Stimulated activated CD4-positive, alpha-beta T cell treated with anti-CD3 and anti-CD28 coated beads, Interleukin-1b, Interleukin-23, amount 100 ng/mL, for 1 hour (primary cell): ENCODE results near the gene MAFG.

ENCODE experiments used
- DNase-seq, 2 donors: peaks; one replicate each; pipeline ENCODE4 v3.0.0-alpha.2; 2020; ENCODE audit warnings: low read depth in 2 of 2

The MAFG gene

DNA sequence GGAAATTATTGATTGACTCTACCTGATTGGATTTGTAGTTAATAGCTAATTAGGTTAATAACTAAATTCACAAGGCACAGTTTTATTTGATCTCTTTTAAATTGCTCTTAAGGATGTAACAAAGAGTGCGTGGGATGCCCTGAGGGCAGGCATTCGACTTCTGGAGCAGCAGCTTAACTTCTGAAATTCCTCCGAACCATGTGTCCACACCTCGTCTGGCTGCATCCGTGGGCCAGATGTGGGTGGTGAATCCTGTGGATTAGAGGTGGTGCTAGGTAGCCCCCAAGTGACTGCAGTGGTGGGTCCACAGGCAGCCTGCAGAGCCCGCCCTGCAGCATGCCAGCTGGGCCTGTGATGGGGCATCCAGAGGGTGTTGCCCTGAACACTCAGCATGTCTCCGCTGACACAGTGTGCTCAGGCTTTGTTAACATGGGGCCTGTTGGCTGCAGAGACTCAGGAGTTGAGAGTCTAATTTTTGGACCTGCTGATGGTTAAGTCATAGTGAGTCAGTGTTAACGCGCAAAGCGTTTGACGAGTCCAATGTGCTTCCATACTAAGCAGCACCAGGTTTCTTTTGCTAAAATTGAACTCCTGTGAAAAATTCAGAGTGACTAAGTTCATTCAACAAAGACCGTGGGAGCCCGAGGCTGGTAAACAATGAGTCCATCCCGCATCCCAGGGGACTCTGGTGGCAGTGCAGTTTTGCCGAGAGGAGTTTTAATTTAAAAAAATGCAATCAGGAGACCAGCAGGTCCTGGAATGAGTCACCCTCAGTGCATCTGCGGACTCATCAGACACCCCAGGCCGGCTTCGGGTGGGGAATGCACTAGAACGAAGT, 29.3 kb downstream of the MAFG start:
- DNase-seq: no peak

DNA sequence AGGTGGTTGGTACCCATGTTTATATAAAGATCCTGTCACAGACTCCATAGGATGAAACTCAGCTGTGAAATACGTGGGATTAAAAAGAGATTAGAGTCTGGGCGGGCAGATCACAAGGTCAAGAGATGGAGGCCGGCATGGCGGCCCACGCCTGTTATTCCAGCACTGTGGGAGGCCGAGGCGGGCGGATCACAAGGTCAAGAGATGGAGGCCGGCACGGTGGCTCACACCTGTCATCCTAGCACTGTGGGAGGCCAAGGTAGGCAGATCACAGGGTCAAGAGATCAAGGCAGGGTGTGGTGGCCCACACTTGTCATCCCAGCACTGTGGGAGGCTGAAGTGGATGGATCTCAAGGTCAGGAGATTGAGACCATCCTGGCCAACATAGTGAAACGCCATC, 32.1 kb downstream of the MAFG start:
- no peak for DNase-seq

DNA sequence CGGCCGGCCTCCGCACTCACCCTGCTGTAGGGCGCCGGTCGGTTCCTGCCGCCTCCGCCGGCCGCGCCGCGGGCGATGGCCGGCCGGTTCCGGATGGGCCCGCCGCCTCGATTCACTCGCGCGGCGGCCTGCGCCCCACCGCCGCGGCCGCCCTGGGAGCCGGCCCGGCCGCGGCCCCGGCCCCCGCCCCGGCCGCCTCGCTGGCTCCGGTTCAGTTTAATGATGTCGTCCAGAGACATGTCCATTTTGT, 36.3 kb downstream of the MAFG start:
- DNase-seq: no peak

DNA sequence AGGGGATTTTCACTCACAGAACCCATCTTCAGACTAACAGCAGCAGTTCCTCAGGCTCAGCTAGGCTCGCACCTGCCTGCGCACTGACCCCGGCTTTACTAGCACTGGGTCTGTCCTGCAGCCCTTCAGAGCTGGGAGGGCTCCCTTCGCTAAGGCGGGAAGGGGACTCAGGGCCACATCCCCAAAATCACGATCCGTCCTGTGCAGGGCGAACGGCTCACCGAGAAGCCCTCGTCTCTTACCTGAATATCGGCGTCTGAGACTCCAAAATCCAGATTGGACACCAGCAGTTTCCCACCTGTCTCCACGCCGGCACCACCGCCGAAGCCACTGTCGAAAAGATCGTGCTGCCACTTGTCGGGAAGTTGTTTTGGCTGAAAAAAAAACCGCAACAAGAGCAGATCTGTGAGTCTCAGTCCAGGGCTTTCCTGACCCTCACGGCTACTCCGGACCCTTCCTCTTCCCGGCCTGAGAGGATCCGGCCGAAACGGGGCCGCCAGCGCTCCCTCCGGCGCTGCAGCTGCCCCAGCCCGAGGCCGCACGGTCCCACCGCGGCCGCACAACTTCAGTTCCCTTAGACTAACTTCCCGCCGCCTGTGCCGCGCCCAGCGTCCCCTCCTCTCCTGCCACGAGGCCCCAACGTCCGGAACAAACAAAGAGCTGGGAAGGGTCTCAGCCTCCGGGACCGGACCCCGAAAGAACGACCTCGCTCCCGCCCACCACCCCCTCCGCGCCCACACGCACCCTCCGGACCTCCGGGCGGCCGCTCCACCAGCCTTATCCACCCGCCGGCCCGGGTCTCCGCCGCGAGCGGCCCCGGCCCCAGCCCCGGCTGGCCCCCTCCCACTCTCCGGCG, 36.9 kb downstream of the MAFG start:
- no peak for DNase-seq

DNA sequence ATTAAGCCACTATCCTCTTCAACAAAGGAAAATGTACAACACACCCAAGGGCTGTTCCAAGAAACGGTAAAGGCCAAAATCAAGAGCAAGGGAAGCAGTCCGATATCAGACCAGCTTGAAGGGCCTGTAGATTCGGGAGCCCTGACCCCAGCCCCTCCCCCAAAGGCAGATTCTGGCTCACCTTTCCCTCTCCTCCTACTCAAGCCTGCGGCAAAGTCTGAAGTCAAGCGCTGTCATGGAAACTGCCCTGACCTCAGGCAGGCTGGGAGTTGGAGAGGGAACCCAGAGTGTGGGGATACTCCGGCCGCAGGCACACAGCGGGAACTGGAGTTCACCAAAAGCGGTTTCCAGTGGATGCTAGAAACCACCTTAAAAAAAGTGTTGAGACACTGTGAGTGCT, 37.9 kb downstream of the MAFG start:
- DNase-seq: no peak

DNA sequence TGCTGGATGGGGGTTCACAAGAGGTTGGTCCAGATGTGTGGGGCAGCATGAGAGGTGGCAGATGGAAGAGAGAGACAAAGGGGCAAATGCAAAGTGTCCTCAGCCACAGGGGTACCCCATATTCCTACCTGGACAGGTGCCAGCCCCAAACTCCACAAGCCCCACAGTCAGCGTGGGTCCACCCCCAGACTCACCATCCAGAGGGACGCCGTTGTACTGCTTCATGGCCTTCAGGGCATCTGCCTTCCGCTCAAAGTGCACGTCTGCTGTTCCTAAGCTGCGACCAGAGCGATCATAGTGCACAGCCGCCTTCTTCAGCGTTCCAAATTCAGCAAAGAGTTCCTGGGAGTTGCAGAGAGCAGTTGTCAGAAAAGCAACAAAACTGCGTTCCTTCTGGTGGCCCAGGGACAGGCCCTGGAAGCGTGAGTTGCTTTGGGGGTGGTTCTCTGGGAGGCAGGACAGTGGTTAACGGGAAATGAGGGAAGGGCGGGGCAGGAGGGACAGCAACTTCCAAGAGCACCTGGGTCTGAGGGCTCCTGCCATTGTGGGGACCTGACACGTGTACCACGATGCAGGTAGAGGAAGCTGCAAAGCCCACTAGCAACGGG, 38.4 kb downstream of the MAFG start:
- no peak for DNase-seq

DNA sequence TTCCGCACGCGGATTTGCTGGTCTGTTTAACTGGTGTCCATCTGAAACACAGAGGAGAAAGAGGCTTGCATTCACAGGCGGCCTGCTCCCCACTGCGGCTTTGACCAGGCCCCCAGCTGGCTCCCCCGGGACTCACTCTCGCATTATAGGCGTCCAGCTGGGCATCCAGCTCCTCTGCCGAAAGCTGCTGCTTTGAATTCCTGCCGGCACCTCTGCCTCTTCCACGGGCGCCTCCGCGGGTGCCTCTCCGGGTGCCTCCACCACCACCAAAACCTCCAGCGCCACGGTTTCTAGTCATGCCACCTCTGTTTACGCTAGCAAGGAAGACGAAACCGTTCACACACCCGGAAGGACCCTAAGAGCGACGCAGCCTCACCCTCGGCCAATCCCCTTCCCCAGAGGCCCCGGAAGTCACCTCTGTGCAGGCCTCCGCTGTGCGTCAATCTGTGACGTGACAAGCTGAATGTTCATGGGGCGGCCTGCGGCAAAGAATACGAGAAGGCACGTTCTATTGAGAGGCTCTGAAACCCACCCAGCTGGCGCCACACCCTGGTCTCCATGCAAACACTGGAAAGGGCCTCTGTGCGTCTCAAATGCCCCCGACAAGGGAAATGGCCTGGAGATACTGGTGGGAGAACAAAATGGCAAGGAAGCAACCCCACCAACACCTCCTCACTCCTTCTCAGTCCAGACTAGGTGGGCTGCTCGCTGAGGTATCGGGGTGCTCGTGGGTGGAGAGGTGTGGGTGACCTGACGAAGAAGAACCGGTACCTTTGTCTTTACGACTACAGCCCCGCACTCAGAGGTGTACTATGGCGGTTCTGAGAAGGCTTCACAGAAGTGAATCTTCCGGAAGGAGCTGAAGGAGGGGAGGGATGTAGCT, 39.2 kb downstream of the MAFG start:
- DNase-seq: no peak

DNA sequence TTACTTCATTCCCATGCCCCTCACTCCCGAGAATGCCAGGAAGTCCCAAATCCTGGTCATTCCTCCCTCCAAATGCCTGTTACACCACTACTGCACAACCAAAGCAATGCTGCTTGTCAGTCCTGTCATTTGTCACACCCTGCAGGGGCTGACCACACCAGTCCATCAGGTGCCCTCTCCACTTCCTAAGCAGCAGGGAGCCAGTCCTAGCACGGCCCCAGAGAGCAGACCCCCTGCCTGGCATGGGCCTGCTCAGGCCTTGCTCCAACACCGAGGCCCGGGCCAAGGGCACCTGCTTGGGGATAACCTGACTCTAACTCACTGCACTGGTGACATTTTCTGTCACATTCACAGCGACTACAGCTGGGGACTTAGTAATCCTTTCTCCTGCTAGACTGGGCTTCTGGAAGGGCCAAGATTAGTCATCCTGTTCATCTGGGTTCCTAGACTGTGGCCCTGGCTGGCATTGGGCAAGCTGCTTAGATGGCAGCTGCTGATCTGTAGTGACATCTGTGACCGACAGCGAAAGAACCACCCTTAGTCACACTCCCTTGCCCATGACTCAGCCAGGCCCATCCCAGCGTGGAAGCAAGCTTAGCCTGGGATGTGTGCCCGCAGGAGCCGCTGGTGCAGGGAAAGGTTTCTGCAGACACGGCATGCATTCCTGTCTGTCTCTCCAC, 41.5 kb downstream of the MAFG start:
- no peak for DNase-seq

DNA sequence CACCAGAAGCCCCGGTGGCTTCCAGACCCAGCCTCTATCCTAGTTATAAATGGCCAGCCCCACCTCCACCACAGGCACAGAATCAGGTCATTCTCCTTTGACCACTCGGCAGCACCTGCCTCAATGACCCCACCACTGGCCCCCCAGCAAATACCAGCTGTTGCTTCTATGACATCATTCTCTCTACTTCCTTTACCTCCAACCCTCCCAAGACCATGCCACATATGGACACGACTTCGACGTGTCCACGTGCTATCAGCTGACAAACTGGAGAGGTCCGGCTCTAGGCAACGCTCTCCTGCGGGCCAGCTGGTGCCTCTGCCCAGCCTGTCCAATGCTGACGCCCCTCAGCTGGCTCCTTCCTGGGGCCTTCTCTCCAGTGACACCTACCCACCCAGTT, 42.1 kb downstream of the MAFG start:
- no peak for DNase-seq

DNA sequence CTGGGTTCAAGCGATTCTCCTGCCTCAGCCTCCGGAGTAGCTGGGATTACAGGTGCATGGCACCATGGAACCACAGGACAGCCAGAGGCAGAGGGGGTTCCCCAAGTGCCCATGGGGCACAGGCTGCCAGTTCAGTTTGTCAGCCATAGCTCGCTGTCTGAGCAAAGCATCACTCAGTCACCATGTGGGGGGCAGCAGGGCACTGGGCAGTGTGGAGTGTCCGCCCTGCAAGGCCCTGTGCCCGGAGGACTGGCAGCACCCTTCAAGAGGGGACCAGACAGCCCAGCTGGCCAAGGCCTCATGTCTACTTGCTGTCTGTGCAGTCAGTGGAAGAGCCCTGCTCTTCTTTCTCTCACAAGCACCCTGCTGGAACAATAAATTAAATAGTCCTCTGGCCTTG, 42.6 kb downstream of the MAFG start:
- no peak for DNase-seq

DNA sequence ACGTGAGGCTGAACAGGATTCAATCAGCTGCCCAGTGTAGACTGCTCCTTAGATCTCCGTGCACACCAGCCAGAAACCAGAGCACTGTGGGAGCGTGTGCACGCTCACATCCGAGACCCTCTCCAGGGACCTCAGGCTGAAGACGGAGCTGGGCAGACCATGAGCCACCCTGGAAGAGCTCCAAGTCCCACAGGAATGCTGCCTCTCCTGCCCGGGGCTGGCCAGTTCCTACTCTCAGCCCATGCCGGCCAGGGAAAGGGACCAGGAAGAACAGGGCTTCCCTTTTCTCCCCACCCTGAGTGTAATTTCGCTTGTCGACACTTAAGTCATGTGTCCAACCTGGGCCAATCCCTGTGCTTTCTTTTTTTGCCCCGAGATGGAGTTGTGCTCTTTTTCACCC, 43.0 kb downstream of the MAFG start:
- no peak for DNase-seq

DNA sequence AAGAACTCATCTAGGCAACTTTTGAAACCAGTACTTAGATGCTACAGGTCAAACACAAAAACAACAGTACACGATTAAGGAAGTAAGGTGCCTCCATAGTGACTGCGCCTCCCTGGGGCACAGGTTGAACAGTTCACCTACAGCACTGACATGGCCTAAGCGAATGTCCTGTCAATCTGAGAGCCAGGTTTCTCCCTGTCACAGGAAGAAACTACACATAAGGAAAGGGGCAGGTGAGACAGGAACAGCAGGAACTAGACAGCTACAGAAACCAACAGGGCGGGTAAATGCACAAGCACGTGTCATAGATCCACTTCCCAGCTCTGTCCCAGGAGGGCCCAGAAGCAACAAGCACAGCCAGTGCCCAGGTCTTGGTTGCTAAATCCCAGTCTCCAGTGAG, 48.4 kb downstream of the MAFG start:
- no peak for DNase-seq

DNA sequence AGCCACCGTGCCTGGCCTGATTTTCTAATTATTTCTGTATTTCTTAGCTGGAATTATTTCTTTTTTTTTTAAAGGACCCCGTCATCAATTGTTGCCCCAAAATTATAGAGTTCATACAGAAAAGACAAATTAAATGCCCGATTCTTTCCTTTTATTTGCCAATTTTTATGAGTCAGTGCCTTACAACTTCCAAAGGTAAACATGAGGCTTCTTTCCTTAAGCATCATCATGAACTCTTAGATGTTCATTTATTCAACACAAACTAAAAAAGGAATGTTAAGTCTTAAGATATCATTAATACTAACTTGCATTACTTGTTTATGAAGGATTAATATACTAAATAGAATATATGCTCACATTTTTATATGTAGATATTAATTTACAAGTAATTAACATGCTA, 49.2 kb downstream of the MAFG start:
- DNase-seq: no peak

DNA sequence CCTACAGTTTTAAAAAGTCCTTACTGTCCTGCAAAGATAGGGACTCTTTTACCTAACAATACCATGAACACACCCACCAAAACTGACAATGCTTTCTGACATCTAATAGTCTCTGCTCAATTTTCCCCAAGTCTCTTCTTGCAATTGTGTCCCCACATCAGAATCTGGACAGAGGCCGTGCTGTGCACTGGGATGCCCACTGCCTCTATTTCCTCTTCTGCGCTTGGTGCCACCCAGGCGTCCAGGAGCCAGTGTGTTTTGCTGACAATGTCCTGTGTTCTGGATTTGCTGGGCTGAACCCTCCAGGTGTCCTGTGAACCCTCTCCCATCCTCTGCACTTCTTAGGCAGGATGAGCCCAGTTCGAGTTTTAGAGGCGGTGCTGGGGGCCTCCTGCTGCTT, 50.0 kb downstream of the MAFG start:
- no peak for DNase-seq

DNA sequence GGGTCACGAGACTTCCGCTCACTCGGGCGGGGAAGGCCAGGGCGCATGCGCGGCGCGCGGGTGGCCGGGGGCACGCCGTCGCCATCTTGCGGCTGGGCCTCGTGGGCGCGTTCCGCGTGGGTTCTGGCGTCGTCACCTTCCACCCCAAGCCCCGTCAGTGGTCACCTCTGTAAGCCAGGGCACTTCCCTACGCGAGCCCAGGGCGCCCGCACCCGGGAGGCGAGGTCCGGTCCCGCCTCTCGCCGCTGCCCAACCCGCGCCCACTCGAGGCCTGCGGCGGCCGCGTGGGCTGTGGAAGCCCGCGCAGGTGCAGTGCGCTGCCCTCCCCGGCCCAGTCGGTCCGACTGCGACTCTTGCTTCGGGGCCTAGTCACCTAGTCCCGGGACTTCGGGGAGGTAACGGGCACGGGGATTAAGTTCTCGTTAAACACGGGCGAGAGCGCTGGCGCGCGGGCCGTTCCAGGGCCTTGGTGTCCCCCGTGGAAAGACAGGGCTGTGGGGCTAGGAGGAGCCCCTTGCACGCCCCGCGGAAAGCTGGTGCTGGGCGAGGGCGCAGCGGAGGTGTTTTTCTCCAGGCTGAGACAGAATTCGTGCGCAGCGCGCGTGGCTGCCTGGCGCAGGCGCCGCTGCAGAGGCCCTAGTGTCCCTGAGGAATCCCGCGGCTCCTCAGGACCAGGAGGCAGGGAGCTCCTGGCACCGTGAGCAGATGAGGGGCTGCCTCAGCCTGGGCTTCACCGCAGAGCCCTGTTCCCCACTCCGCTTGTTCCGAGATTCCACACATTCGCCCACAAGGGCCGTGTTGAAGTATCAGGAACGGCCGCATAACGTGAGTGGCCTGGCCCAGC, 55.9 kb downstream of the MAFG start:
- peak; percentile 88 to 95 for DNase-seq

DNA sequence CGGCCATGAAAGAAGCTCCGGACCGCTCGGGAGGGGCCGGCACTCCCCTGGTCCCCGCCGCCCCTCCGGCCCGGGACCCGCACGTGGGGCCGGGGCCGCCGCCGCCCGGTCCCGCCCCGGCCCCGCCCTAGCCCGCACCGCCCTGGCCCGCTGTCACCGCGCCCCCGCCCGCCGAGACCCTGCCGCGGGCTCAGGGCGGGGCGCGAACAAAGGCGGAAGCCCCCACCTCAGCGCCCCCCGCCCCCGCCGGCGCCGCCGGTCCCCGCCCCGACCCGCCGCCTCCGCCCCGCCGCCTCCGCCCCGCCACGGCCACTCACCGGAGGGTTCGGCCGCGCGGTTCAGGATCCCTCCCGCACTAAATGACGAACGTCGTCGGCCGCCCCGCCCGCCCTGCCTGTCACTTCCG, 56.6 kb downstream of the MAFG start, which contains the start of gene ARHGDIA:
TSS of gene ARHGDIA (minus strand) at position 357 of the 406 bp plus-strand sequence. CDS start 1,407 bp downstream, outside the sequence.
- DNase-seq: no peak

DNA sequence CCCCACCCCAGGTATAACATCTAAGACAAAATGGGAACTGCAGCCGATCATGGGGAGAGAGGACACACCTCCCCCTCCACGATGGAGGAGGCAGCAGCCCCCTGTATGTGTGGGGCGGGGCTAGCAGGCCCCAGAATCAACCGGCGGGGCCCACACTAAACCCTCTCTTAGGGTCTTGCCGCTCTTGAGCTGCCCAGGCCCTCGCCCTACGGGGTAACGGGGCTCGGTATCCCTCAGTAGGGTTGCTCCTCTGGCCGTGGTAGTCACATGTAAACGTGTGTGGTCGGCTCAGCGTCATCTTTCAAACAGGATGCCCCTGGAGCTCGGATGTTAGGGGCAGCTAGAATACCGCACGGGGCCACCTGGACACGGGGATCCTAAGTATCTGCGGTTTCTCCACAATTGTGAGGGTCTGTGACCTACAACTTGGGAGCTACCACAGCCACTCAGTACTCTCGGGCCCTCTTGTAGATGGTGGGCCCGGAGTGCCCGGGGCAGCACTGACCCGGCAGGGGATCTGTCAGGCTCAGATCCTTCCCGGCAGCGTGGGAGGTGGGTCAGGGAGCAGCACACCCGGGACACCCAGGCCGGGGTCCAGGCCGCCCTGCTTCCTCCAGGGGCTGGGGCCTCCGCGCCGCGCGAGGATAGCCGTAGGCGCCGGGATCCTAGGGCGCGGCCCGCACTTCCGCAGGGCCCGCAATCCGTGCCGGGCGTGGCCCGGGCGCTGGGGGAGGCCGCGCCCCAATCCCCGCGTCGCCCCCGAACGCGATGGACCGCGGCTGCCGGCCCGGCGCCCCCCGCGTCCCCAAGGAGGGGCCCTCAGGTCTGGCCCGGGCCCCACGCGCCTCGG, 57.2 kb downstream of the MAFG start:
- no peak for DNase-seq

DNA sequence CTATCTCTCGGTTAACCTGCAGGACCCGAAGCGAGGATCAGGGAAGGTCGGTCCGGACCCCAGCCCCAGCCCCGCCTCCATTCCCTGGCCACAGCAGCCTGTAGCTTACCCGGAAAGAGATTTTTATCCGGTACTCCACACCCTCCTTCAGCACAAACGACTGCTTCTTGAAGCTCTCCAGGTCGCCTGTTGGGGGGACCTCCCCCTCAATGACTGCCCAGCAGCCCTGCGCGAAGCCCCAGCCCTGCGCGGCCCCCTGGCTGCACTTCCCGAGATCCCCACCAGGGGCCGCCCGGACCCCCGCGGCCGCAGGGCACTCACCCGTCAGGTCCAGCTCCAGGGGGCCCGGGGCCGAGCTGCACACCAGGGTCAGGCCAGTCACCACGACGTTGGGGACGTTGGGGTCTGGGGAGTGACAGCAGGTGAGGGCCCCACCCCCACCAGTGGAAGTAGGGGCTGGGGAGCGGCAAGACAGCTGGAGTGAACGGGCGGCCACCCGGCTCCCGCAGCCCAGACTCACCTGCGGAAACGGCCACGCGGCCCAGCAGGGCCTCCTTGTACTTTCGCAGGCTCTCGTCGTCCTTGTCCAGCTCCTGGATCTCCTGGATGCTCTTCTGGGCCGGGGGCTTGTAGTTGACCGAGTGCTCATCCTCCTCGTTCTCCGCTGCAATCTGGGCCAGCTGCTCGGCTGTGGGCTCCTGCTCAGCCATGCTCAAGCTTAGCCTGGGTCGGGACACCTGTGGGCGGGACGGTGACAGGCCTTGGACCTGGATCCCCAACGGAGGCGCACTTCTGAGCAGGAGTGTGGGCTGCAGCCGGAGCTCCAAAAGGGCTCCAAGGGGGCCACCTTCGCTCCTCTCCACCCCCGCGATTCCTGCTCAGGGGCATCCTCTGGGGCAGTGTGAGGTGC, 58.1 kb downstream of the MAFG start:
- DNase-seq: no peak
